ENCODE measurements around the gene PROS1. TPM values are rescaled to one million over a fixed set of nuclear protein-coding genes. Genes with fewer than 3 reads are reported as not detected.

Gene PROS1
- total and polyA plus RNA-seq, 2 donors (not counting 3 experiments of a cell fraction or from before 2014, with no cell fraction given): 2.6 to 5.2 TPM

GRCh38 chr3:93926789-93927188 lies 46.9 kb downstream of the PROS1 start:
- Histone ChIP-seq H3K9ac (replicated peaks; ENCODE audit: extremely low read depth, insufficient read depth, low read length) (no peak overlapping the region), H3K9me1 (replicated peaks; ENCODE audit: control insufficient read depth, extremely low read depth, insufficient read depth, low read length) (no peaks in the 10 kb centered on the region), H3K27me3 (ENCODE audit: control insufficient read depth in 2 of 2, insufficient read depth in 2 of 2, low read length in 2 of 2) (no peaks in the 10 kb centered on the region), H3K36me3 (ENCODE audit: control insufficient read depth in 2 of 2, extremely low read depth in 1 of 2, insufficient read depth in 2 of 2, low read length in 2 of 2) (no peaks in the 10 kb centered on the region), H3K4me2 (ENCODE audit: insufficient read depth, low read length) (no peak overlapping the region), H3K9me3 (replicated peaks; ENCODE audit: control insufficient read depth, insufficient read depth, low read length) (no peaks in the 10 kb centered on the region), H2AFZ (ENCODE audit: low read depth, low read length) (no peak overlapping the region), H3K4me3 (replicated peaks in 1 of 3; ENCODE audit: insufficient read depth in 1 of 3, low read depth in 1 of 3, low read length in 3 of 3) (no peak overlapping the region), H3K4me1 (ENCODE audit: control insufficient read depth, extremely low read depth, insufficient read depth, low read length) (no peaks in the 10 kb centered on the region), H3K27ac (ENCODE audit: insufficient read depth, low read depth, low read length) (no peak overlapping the region), H3K79me2 (ENCODE audit: control insufficient read depth, insufficient read depth, low read length) (no peaks in the 10 kb centered on the region), H4K20me1 (replicated peaks; ENCODE audit: control insufficient read depth, extremely low read depth, insufficient read depth, low read length) (no peaks in the 10 kb centered on the region)
- dilution Hi-C loops (cut with MboI; ENCODE audit: extremely low pct_ligation_motif_present, low sequenced_read_pairs) (no loop called here), intact Hi-C loops (cut with micrococcal nuclease) (no loop called here)
- FAIRE-seq: no peak
- BruUV-seq (replicated peaks): no TSS peak
- DNase-seq (ENCODE audit: low read depth, low spot score): no peak
- ChIA-PET CTCF (no interaction called here), POLR2A (no interaction called here)
- no peak for TF ChIP-seq MYC (IDR thresholded peaks at IDR 0.05; ENCODE audit: low read depth, low read length)
- TF ChIP-seq CTCF (IDR thresholded peaks at IDR 0.05; ENCODE audit: extremely low read depth in 1 of 2, insufficient read depth in 1 of 2, low read depth in 1 of 2, low read length in 2 of 2): no peak
- TF ChIP-seq EZH2 (IDR thresholded peaks at IDR 0.05; ENCODE audit: borderline replicate concordance, low read depth, low read length, severe bottlenecking): no peak
- TF ChIP-seq, protein P1, sequence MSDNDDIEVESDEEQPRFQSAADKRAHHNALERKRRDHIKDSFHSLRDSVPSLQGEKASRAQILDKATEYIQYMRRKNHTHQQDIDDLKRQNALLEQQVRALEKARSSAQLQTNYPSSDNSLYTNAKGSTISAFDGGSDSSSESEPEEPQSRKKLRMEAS (IDR thresholded peaks at IDR 0.05; ENCODE audit: insufficient read depth, insufficient read length): no peak
- no peak for TF ChIP-seq POLR2AphosphoS5 (IDR thresholded peaks at IDR 0.05; ENCODE audit: insufficient read depth, low read depth, low read length)
- TF ChIP-seq GATA2 (IDR thresholded peaks at IDR 0.05; ENCODE audit: insufficient read depth, insufficient read length, low read depth, low read length): no peak
- no peak for TF ChIP-seq JUN (IDR thresholded peaks at IDR 0.05; ENCODE audit: borderline replicate concordance, insufficient read depth, insufficient read length, low read depth)
- no peak for TF ChIP-seq POLR2A (IDR thresholded peaks at IDR 0.05; ENCODE audit: low read depth, low read length)
- no peak for TF ChIP-seq FOS (IDR thresholded peaks at IDR 0.05; ENCODE audit: borderline replicate concordance, insufficient read depth, low read length)
